ENCODE measurements around the gene SRP72.

The SRP72 gene

GRCh38 chr4:56467284-56468096 lies at the start of gene SRP72:
Gene SRP72, plus strand, starts transcription at chr4:56467617. Its CDS starts 19 bp downstream, at chr4:56467636.
- peak; percentile 91 for DNase-seq (ENCODE audit: low read depth)
- TF ChIP-seq CTCF (conservative IDR thresholded peaks at IDR 0.05; ENCODE audit: low read depth, low read length): no peak
- peak within 1 kb of the TSS; percentile 85 for H3K4me3 ChIP-seq (ENCODE audit: low read depth, low read length)

GRCh38 chr4:56424176-56424575 lies 43.2 kb upstream of the SRP72 start:
- DNase-seq (ENCODE audit: low read depth): no peak
- no peak overlapping the region for H3K4me3 ChIP-seq (ENCODE audit: low read depth, low read length)
- TF ChIP-seq CTCF (conservative IDR thresholded peaks at IDR 0.05; ENCODE audit: low read depth, low read length): no peak

GRCh38 chr4:56424697-56425514 lies 42.5 kb upstream of the SRP72 start:
- DNase-seq (ENCODE audit: low read depth): peak; percentile 63
- TF ChIP-seq CTCF (conservative IDR thresholded peaks at IDR 0.05; ENCODE audit: low read depth, low read length): peak; percentile 67
- H3K4me3 ChIP-seq (ENCODE audit: low read depth, low read length): no peak overlapping the region

GRCh38 chr4:56425518-56425917 lies 41.9 kb upstream of the SRP72 start:
- H3K4me3 ChIP-seq (ENCODE audit: low read depth, low read length): no peak overlapping the region
- no peak for TF ChIP-seq CTCF (conservative IDR thresholded peaks at IDR 0.05; ENCODE audit: low read depth, low read length)

GRCh38 chr4:56426273-56426672 lies 41.1 kb upstream of the SRP72 start:
- TF ChIP-seq CTCF (conservative IDR thresholded peaks at IDR 0.05; ENCODE audit: low read depth, low read length): no peak
- DNase-seq (ENCODE audit: low read depth): no peak
- H3K4me3 ChIP-seq (ENCODE audit: low read depth, low read length): no peak overlapping the region

More at GRCh38 chr4:56425518-56425917, 41.9 kb upstream of the SRP72 start:
- DNase-seq (ENCODE audit: low read depth): no peak

- no peak overlapping the region for H3K4me3 ChIP-seq (ENCODE audit: low read depth, low read length)
- TF ChIP-seq CTCF (conservative IDR thresholded peaks at IDR 0.05; ENCODE audit: low read depth, low read length): no peak
- DNase-seq (ENCODE audit: low read depth): no peak
Measured at GRCh38 chr4:56427179-56427578, 40.2 kb upstream of the SRP72 start.
